ENCODE measurements around the gene DMBT1.
"Not testable (repeated sequence)": the region's sequence is repeated elsewhere in the genome, so short reads cannot be mapped to it uniquely, and the experiment has no call there.

Gene DMBT1

DNA sequence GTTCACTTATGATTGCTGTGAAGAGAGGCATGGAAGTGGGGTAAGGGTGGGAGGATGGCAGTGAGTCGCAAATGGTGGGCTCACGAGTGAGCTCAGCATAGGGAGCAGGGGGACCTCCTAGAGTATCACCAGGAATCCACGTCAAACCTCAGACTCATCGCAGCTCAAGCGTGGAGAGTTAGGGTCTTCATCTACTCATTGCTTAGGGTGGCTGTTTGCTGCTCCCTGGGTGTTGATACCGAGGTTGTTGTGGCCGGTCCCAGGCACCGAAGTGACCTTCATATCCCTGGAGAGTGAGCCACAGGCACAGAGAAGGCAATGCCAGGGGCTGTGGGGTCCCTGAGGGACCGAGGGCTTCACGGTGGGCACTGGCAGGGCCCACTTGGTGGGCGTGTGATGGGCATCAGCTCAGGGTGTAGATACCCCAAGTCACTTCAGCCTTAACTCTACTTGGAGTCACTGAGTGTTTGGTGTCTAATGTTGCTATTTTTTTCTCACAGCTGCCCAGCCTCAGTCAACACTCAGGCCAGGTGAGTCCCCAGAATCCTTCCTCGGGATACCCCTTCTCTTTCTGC lies 16.8 kb downstream of the DMBT1 start:
- DNase-seq (ENCODE audit: low read depth in 2 of 2) = no peak

DNA sequence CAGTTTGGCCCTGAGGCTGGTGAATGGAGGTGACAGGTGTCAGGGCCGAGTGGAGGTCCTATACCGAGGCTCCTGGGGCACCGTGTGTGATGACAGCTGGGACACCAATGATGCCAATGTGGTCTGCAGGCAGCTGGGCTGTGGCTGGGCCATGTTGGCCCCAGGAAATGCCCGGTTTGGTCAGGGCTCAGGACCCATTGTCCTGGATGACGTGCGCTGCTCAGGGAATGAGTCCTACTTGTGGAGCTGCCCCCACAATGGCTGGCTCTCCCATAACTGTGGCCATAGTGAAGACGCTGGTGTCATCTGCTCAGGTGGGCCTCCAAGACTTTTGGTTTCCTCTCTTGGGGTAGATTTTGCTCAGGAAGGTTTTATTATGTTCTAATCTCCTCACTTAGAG lies 25.5 kb downstream of the DMBT1 start:
- not testable (repeated sequence) for DNase-seq (ENCODE audit: low read depth in 2 of 2)

DNA sequence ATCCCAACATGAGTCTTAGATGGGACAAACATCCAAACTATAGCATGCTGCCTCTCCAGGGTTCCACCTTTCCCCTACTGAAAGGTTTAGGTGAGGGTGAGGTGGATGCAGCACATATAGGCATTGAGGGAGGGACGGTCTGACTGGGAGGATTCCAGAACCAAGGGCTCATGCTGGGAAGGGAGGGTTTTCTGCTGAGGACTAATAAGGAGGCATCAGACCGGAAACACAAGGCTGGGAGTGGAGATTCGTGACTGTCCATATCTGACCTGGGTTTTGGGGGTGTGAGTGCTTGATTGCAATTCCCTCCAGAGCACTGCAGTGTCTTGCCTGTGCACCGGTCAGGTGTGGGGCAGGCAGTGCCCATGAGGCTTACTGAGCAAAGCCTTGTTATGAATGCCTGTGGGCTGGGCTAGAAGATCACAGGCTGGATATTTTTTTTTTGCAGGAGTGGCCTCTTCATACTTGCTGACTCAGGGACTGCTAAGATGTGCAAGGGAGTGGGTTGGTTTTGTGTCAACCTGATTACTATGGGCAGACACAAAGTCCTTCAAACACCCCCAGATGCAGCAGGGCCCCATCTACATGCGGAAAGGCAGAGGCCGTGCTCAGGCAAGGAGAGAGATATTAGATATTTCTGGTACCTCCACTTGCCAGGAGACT lies 26.7 kb downstream of the DMBT1 start:
- no peak for DNase-seq (ENCODE audit: low read depth in 2 of 2)

DNA sequence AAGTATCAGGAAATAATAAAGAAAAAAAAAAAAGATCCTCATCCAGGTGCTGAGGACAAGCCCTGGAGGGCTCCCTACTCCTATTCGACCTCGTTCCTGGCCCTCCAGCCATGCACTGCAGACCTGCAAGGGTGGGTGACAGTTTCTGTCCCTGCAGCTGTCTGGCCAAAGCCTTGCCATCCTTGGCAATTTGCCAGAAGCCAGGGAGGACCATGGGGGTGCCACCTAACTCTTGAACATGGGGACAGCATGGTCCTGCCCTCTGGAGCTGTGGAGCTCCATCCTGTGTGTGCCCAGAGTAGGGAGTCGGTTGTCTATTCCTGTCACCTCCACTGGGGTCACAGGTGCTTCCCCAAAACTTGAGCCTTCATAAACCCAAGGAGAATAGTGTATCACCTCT lies 27.8 kb downstream of the DMBT1 start:
- no peak for DNase-seq (ENCODE audit: low read depth in 2 of 2)

DNA sequence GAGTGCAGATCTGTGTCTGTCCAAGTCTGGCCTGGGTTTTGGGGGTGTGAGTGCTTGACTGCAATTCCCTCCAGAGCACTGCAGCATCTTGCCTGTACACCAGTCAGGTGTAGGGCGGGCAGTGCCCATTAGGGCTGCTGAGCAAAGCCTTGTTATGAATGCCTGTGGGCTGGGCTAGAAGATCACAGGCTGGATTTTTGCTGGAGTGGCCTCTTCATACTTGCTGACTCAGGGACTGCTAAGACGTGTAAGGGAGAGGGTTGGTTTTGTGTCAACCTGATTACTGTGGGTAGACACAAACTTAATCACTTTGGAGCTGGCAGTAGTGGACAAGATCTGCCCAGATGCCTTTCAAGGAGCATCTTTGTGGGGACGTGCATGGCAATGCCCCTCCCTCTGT lies 29.6 kb downstream of the DMBT1 start:
- no peak for DNase-seq (ENCODE audit: low read depth in 2 of 2)

DNA sequence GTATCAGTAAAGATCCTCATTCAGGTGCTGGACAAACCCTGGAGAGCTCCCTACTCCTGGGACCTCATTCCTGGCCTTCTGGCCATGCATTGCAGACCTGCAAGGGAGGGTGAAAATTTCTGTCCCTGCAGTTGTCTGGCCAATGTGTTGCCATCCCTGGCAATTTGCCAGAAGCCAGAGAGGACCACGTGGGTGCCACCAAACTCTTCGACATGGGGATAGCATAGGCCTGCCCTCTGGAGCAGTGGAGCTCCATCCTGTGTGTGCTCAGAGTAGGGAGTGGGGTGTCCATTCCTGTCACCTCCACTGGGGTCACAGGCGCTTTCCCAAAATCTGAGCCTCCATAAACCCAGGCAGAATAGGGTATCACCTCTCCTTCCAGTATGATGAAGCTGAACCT lies 31.2 kb downstream of the DMBT1 start:
- DNase-seq (ENCODE audit: low read depth in 2 of 2) = no peak

GRCh38 chr10:122592161-122592560 lies 31.6 kb downstream of the DMBT1 start:
- DNase-seq (ENCODE audit: low read depth in 2 of 2) = no peak

DNA sequence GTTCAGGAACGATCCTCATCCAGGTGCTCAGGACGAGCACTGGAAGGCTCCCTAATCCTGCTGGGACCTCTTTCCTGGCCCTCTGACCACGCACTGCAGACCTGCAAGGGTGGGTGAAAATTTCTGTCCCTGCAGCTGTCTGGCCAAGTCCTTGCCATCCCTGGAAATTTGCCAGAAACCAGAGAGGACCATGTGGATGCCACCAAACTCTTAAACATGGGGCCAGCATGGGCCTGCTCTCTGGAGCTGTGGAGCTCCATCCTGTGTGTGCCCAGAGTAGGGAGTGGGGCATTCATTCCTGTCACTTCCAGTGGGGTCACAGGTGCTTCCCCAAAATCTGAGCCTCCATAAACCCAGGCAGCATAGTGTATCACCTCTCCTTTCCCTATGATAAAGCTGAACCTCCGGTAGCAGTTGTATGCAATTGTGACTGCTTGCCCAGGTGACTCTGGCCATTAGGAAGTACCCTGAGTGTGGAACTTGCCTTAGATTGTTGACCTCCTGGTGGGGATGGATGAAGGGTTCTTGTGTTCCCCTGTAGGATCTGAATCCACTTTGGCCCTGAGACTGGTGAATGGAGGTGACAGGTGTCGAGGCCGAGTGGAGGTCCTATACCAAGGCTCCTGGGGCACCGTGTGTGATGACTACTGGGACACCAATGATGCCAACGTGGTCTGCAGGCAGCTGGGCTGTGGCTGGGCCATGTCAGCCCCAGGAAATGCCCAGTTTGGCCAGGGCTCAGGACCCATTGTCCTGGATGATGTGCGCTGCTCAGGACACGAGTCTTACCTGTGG lies 57.1 kb downstream of the DMBT1 start:
- DNase-seq (ENCODE audit: low read depth in 2 of 2) = no peak

DNA sequence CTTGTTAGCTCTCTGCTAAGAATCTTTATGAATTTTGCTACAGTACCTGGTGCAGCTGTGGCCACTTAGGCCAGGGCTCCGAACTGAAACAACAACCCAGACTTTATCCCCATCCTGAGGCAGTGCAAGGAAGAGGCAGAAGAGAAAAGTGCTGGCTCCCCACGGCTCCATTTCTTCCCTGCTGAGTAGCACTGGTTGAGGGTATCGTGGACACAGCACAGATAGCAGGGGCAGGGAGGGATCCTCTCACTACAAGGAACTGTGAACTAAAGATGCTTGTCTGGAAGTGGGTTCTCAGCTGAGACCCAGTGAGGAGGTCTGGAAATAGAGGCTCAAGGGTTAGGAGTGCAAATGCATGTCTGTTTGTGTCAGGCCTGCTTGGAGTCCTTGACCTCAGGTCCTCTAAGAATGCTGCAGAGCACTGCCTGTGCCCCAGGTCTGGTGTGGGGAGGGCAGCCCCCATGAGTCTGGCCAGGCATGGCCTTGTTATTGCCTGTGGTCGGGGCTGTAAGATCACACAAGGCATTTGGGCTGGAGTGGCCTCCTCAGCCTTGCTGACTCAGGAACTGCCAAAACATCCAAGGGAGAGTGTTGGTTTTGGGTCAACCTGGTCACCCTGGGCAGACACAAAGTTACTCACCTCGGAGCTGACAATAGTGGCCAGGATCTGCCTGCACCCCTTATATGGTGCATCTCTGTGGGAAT lies 58.1 kb downstream of the DMBT1 start:
- no peak for DNase-seq (ENCODE audit: low read depth in 2 of 2)

DNA sequence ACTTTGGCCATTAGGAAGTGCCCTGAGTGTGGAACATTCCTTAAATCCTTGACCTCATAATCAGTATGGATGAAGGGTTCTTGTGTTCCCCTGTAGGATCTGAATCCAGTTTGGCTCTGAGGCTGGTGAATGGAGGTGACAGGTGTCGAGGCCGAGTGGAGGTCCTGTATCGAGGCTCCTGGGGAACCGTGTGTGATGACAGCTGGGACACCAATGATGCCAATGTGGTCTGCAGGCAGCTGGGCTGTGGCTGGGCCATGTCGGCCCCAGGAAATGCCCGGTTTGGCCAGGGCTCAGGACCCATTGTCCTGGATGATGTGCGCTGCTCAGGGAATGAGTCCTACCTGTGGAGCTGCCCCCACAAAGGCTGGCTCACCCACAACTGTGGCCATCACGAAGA lies 60.4 kb downstream of the DMBT1 start:
- DNase-seq (ENCODE audit: low read depth in 2 of 2) = not testable (repeated sequence)

DNA sequence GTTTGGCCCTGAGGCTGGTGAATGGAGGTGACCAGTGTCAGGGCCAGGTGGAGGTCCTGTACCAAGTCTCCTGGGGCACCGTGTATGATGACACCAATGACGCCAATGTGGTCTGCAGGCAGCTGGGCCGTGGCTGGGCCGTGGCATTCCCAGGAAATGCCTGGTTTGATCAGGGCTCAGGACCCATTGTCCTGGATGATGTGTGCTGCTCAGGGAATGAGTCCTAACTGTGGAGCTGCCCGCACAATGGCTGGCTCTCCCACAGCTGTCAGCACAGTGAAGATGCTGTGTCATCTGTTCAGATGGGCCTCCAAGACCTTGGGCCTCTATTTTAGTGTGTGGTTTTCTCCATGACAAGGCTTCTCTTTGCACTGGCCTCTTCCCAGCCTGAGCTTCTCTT lies 64.0 kb downstream of the DMBT1 start:
- DNase-seq (ENCODE audit: low read depth in 2 of 2) = no peak

GRCh38 chr10:122630526-122630925 lies 70.0 kb downstream of the DMBT1 start:
- no peak for DNase-seq (ENCODE audit: low read depth in 2 of 2)

DNA sequence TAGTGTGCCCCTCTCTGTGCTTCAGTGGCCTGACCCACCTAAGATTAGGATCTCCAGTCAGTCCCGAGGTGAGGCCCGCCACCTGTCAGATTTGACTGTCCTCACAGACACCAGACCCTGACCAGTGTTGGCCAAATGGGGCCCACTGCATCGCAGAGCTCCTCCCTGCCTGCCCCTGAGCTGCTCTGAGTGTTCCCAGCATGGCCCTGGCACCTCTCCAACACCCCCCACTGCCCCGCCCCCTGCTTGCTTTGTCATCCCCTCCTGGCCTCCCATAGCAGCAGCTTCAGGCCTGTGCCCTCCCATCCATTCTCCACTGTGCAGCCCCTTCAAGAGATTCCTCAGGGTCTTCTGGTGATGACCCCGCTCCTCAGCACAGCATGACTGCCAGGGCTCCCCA lies 71.5 kb downstream of the DMBT1 start:
- DNase-seq (ENCODE audit: low read depth in 2 of 2) = no peak

DNA sequence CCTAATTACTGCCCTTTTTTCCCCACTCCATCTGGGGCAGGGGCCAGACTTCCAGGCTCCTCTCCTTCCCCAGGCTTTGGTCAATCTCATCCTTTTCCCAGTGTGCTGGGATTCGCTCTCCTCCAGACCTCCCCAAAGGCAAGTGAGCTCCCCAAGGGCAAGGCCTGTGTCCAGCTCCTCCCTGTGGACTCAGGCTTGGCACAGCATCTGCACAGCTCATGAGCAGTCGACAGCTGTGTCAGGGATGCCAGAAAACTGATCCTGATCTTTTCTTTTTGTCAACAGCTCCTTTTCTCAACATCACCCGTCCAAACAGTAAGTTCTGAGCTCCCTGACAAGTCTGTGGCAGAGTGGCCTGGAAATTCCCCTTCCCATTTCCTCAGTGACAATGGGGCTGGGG lies 72.0 kb downstream of the DMBT1 start:
- no peak for DNase-seq (ENCODE audit: low read depth in 2 of 2)

GRCh38 chr10:122636953-122637352 lies 76.4 kb downstream of the DMBT1 start:
- DNase-seq (ENCODE audit: low read depth in 2 of 2) = no peak

- no peak for DNase-seq (ENCODE audit: low read depth in 2 of 2)
Observed at GRCh38 chr10:122637376-122637775, 76.8 kb downstream of the DMBT1 start.

GRCh38 chr10:122638106-122638505 lies 77.6 kb downstream of the DMBT1 start:
- no peak for DNase-seq (ENCODE audit: low read depth in 2 of 2)

GRCh38 chr10:122639801-122640200 lies 79.2 kb downstream of the DMBT1 start:
- DNase-seq (ENCODE audit: low read depth in 2 of 2) = no peak

DNA sequence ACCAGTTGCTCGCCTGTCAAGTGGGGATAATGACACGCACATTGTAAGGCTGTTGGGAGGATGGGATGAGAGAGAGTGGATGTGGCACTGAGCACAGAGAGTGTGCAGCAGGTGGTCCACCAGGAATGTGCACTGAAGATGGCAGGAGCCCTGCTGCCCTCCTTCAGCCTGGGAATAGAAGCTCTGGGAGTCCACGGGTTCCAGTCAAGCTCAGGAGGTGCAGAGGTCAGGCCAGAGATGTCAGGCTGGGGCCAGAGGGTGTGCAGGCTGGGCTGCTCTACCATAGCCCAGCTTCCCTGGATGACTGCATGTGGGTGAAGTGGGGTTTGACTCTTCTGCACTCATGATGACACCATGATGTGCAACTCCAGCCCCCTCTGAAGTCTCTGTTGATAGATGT lies 80.4 kb downstream of the DMBT1 start:
- DNase-seq (ENCODE audit: low read depth in 2 of 2) = no peak

DNA sequence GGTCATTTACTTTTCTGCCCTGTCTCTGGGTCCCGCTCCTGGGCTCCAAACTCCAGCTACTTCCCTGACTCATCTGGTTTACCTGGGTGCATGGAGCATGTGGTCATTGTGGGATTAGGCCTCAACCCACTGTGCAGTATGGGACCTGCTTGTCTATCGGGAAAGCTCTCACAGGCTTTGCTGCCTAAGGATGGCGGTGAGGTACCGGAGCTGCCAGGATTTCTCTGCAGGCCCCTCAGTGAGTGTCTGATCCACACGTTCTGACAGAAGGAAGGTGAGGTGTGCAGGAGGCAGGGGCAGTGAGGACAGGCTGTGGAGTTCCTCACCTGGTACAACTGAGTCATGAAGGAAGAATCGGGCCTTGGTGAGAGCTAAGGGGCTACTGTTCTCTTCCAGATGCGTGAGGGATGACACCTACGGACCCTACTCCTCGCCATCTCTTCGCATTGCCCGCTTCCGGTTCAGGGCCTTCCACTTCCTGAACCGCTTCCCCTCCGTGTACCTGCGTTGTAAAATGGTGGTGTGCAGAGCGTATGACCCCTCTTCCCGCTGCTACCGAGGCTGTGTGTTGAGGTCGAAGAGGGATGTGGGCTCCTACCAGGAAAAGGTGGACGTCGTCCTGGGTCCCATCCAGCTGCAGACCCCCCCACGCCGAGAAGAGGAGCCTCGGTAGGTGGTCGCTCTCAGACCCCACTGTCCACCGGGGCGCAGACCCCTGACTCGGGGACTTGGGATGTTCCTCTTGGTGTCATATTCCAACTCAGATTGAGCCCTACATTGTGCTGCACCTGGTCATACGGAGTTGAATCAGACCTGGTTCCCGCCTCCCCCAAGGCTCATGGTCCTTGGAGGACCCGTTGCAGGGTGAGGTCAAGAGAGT lies 82.4 kb downstream of the DMBT1 start:
- no peak for DNase-seq (ENCODE audit: low read depth in 2 of 2)

DNA sequence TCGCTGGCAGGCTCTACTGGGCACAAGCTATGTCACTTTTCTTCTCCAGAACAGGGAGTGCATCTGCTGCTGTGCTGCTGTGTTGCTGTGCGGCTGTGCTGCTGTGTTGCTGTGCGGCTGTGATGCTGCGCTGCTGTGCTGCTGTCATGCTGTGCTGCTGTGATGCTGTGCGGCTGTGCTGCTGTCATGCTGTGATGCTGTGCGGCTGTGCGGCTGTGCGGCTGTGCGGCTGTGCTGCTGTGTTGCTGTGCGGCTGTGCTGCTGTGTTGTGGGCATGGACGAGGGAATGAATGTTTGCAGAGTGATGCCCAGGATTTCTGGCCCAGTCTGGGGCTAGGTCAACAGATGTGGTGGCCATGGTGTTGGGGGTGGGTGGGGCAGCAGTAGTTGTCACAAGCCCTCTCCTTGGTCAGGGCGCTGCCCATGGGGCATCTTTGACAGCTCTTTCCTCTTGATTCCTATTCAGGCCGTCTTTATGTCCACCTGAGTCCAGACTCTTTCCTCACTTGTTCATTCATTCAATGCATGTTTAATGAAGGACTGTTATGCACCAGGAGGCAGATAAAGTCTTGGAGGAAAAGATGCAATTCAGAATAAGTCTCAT lies 83.5 kb downstream of the DMBT1 start:
- no peak for DNase-seq (ENCODE audit: low read depth in 2 of 2)
